ENCODE measurements around the gene BTBD9.
A peak's percentile ranks its signal among the peaks of the same experiment; 100 is the strongest.

BTBD9 gene

GRCh38 chr6:38322138-38322537, 317.6 kb downstream of the BTBD9 start:
- Histone ChIP-seq H3K9ac (ENCODE audit: low read length) (no peak overlapping the region), H2AK5ac (ENCODE audit: low read length) (no peak overlapping the region), H4K5ac (ENCODE audit: low read length) (no peak overlapping the region), H3K79me2 (ENCODE audit: control insufficient read depth, insufficient read depth, low read length) (no peaks in the 10 kb centered on the region), H3K18ac (ENCODE audit: low read length) (no peak overlapping the region), H3K4me1 (ENCODE audit: control insufficient read depth, low read depth, low read length) (peaks cover 1% of the 10 kb centered on the region), H3K27ac (ENCODE audit: low read depth, low read length) (no peak overlapping the region), H4K8ac (ENCODE audit: low read depth, low read length) (no peak overlapping the region), H2BK5ac (ENCODE audit: low read length) (no peak overlapping the region), H2BK15ac (replicated peaks; ENCODE audit: low read depth) (no peak overlapping the region), H3K79me1 (ENCODE audit: low read length) (no peaks in the 10 kb centered on the region), H3K23ac (ENCODE audit: low read length) (no peak overlapping the region), H3K56ac (ENCODE audit: low read length) (no peak overlapping the region), H3K4me2 (ENCODE audit: low read length) (no peak overlapping the region), H3K27me3 (ENCODE audit: insufficient read depth, low read length, poor library complexity) (no peaks in the 10 kb centered on the region), H3K36me3 (ENCODE audit: control insufficient read depth, insufficient read depth, low read length) (no peaks in the 10 kb centered on the region), H2BK120ac (ENCODE audit: low read depth, low read length) (no peak overlapping the region), H3K4me3 (ENCODE audit: low read length) (no peak overlapping the region), H3K4ac (ENCODE audit: low read depth, low read length) (no peak overlapping the region)
- no CpG with 5 or more reads among the region's 2 CpGs for WGBS (ENCODE audit: extremely low coverage, insufficient coverage, low lambda C conversion rate)
- no peak for DNase-seq

- Histone ChIP-seq H4K5ac (ENCODE audit: low read length) (no peak overlapping the region), H3K9ac (ENCODE audit: low read length) (no peak overlapping the region), H3K4me3 (ENCODE audit: low read length) (no peak overlapping the region), H3K36me3 (ENCODE audit: control insufficient read depth, insufficient read depth, low read length) (no peaks in the 10 kb centered on the region), H3K79me1 (ENCODE audit: low read length) (no peaks in the 10 kb centered on the region), H2AK5ac (ENCODE audit: low read length) (no peak overlapping the region), H3K79me2 (ENCODE audit: control insufficient read depth, insufficient read depth, low read length) (no peaks in the 10 kb centered on the region), H3K4me2 (ENCODE audit: low read length) (no peak overlapping the region), H3K56ac (ENCODE audit: low read length) (no peak overlapping the region), H3K4ac (ENCODE audit: low read depth, low read length) (no peak overlapping the region), H4K8ac (ENCODE audit: low read depth, low read length) (no peak overlapping the region), H2BK5ac (ENCODE audit: low read length) (no peak overlapping the region), H3K27ac (ENCODE audit: low read depth, low read length) (no peak overlapping the region), H3K27me3 (ENCODE audit: insufficient read depth, low read length, poor library complexity) (no peaks in the 10 kb centered on the region), H2BK120ac (ENCODE audit: low read depth, low read length) (no peak overlapping the region), H3K4me1 (ENCODE audit: control insufficient read depth, low read depth, low read length) (no peaks in the 10 kb centered on the region), H3K23ac (ENCODE audit: low read length) (no peak overlapping the region), H2BK15ac (replicated peaks; ENCODE audit: low read depth) (no peak overlapping the region), H3K18ac (ENCODE audit: low read length) (no peak overlapping the region)
- WGBS (ENCODE audit: extremely low coverage, insufficient coverage, low lambda C conversion rate) = no CpG with 5 or more reads among the region's 6 CpGs
- DNase-seq = no peak
Measured at GRCh38 chr6:38320843-38321242, 318.9 kb downstream of the BTBD9 start.

- H3K4me3 ChIP-seq (ENCODE audit: low read length) = no peak overlapping the region
- no peak for DNase-seq
- WGBS (ENCODE audit: extremely low coverage, insufficient coverage, low lambda C conversion rate) = no CpG with 5 or more reads among the region's 3 CpGs
- H3K36me3 ChIP-seq (ENCODE audit: control insufficient read depth, insufficient read depth, low read length) = no peaks in the 10 kb centered on the region
- no peaks in the 10 kb centered on the region for H3K27me3 ChIP-seq (ENCODE audit: insufficient read depth, low read length, poor library complexity)
- H2BK15ac ChIP-seq (replicated peaks; ENCODE audit: low read depth) = no peak overlapping the region
- no peaks in the 10 kb centered on the region for H3K4me1 ChIP-seq (ENCODE audit: control insufficient read depth, low read depth, low read length)
- H3K79me1 ChIP-seq (ENCODE audit: low read length) = no peaks in the 10 kb centered on the region
- H3K56ac ChIP-seq (ENCODE audit: low read length) = no peak overlapping the region
- H3K9ac ChIP-seq (ENCODE audit: low read length) = no peak overlapping the region
- no peak overlapping the region for H3K18ac ChIP-seq (ENCODE audit: low read length)
- no peak overlapping the region for H2BK120ac ChIP-seq (ENCODE audit: low read depth, low read length)
- no peak overlapping the region for H3K4ac ChIP-seq (ENCODE audit: low read depth, low read length)
- H2AK5ac ChIP-seq (ENCODE audit: low read length) = no peak overlapping the region
- H3K4me2 ChIP-seq (ENCODE audit: low read length) = no peak overlapping the region
- H2BK5ac ChIP-seq (ENCODE audit: low read length) = no peak overlapping the region
- no peak overlapping the region for H3K27ac ChIP-seq (ENCODE audit: low read depth, low read length)
- H3K79me2 ChIP-seq (ENCODE audit: control insufficient read depth, insufficient read depth, low read length) = no peaks in the 10 kb centered on the region
- H4K5ac ChIP-seq (ENCODE audit: low read length) = no peak overlapping the region
- H4K8ac ChIP-seq (ENCODE audit: low read depth, low read length) = no peak overlapping the region
- no peak overlapping the region for H3K23ac ChIP-seq (ENCODE audit: low read length)
Measured at GRCh38 chr6:38320358-38320757, 319.4 kb downstream of the BTBD9 start.

- H3K27me3 ChIP-seq (ENCODE audit: insufficient read depth, low read length, poor library complexity) = no peaks in the 10 kb centered on the region
- no peak overlapping the region for H3K56ac ChIP-seq (ENCODE audit: low read length)
- no peak overlapping the region for H3K9ac ChIP-seq (ENCODE audit: low read length)
- no peaks in the 10 kb centered on the region for H3K36me3 ChIP-seq (ENCODE audit: control insufficient read depth, insufficient read depth, low read length)
- no peak overlapping the region for H2AK5ac ChIP-seq (ENCODE audit: low read length)
- no peak overlapping the region for H2BK120ac ChIP-seq (ENCODE audit: low read depth, low read length)
- H3K27ac ChIP-seq (ENCODE audit: low read depth, low read length) = no peak overlapping the region
- no peak overlapping the region for H3K4me3 ChIP-seq (ENCODE audit: low read length)
- H3K79me1 ChIP-seq (ENCODE audit: low read length) = no peaks in the 10 kb centered on the region
- WGBS (ENCODE audit: extremely low coverage, insufficient coverage, low lambda C conversion rate) = no CpG with 5 or more reads among the region's 11 CpGs
- no peak overlapping the region for H3K23ac ChIP-seq (ENCODE audit: low read length)
- no peak overlapping the region for H3K4me2 ChIP-seq (ENCODE audit: low read length)
- no peak overlapping the region for H3K18ac ChIP-seq (ENCODE audit: low read length)
- H4K8ac ChIP-seq (ENCODE audit: low read depth, low read length) = no peak overlapping the region
- H2BK15ac ChIP-seq (replicated peaks; ENCODE audit: low read depth) = no peak overlapping the region
- H4K5ac ChIP-seq (ENCODE audit: low read length) = no peak overlapping the region
- peak; percentile 33 for DNase-seq
- no peaks in the 10 kb centered on the region for H3K4me1 ChIP-seq (ENCODE audit: control insufficient read depth, low read depth, low read length)
- H3K4ac ChIP-seq (ENCODE audit: low read depth, low read length) = no peak overlapping the region
- H2BK5ac ChIP-seq (ENCODE audit: low read length) = no peak overlapping the region
- no peaks in the 10 kb centered on the region for H3K79me2 ChIP-seq (ENCODE audit: control insufficient read depth, insufficient read depth, low read length)
Measured at GRCh38 chr6:38319256-38320212, 320.2 kb downstream of the BTBD9 start.

- Histone ChIP-seq H3K79me1 (ENCODE audit: low read length) (no peaks in the 10 kb centered on the region), H3K56ac (ENCODE audit: low read length) (no peak overlapping the region), H3K79me2 (ENCODE audit: control insufficient read depth, insufficient read depth, low read length) (no peaks in the 10 kb centered on the region), H3K27me3 (ENCODE audit: insufficient read depth, low read length, poor library complexity) (no peaks in the 10 kb centered on the region), H3K23ac (ENCODE audit: low read length) (no peak overlapping the region), H2AK5ac (ENCODE audit: low read length) (no peak overlapping the region), H3K4me2 (ENCODE audit: low read length) (no peak overlapping the region), H2BK5ac (ENCODE audit: low read length) (no peak overlapping the region), H4K8ac (ENCODE audit: low read depth, low read length) (no peak overlapping the region), H3K4me1 (ENCODE audit: control insufficient read depth, low read depth, low read length) (no peaks in the 10 kb centered on the region), H4K5ac (ENCODE audit: low read length) (no peak overlapping the region), H3K4me3 (ENCODE audit: low read length) (no peak overlapping the region), H2BK120ac (ENCODE audit: low read depth, low read length) (no peak overlapping the region), H3K27ac (ENCODE audit: low read depth, low read length) (no peak overlapping the region), H3K9ac (ENCODE audit: low read length) (no peak overlapping the region), H3K4ac (ENCODE audit: low read depth, low read length) (no peak overlapping the region), H3K36me3 (ENCODE audit: control insufficient read depth, insufficient read depth, low read length) (no peaks in the 10 kb centered on the region), H2BK15ac (replicated peaks; ENCODE audit: low read depth) (no peak overlapping the region), H3K18ac (ENCODE audit: low read length) (no peak overlapping the region)
- no CpG with 5 or more reads among the region's 1 CpG for WGBS (ENCODE audit: extremely low coverage, insufficient coverage, low lambda C conversion rate)
- DNase-seq = no peak
Measured at GRCh38 chr6:38316099-38316868, 323.4 kb downstream of the BTBD9 start.
